Activated CD4-positive, alpha-beta T cell treated with anti-CD3 and anti-CD28 coated beads, Interleukin-2, amount 10 ng/mL, durations not matched to agents 7 days and 5 days (primary cell): ENCODE measurements around the gene CPLX1. TPM values are rescaled to one million over a fixed set of nuclear protein-coding genes. Genes with fewer than 3 reads are reported as not detected.

Experiments
- CTCF ChIA-PET: fragments of 350-600 bp; sonication (Branson Sonifier 250); formaldehyde crosslinking; loops from one replicate; lab custom pipeline; 2021; ENCODE audit warnings: antibody characterized with exemption; lab: Charles Lee
- POLR2A ChIA-PET: fragments of 350-600 bp; sonication (Branson Sonifier 250); formaldehyde crosslinking; loops from one replicate; lab custom pipeline; 2021; ENCODE audit warnings: antibody characterized with exemption; lab: Charles Lee
- DNase-seq: peaks from one replicate; pipeline ENCODE4 v3.0.0-alpha.2; 2020
- H3K27ac Mint-ChIP-seq: one replicate; pipeline ENCODE4 v1.8.0; 2021; ENCODE audit warnings: mild to moderate bottlenecking, moderate library complexity, mixed read lengths
- H3K27me3 Mint-ChIP-seq: one replicate; pipeline ENCODE4 v1.8.0; 2021; ENCODE audit warnings: mixed read lengths
- H3K36me3 Mint-ChIP-seq: one replicate; pipeline ENCODE4 v1.8.0; 2021; ENCODE audit warnings: low read depth, mixed read lengths
- H3K4me1 Mint-ChIP-seq: one replicate; pipeline ENCODE4 v1.8.0; 2021; ENCODE audit warnings: mixed read lengths
- H3K4me3 Mint-ChIP-seq: one replicate; pipeline ENCODE4 v1.8.0; 2021; ENCODE audit warnings: mild to moderate bottlenecking, moderate library complexity, mixed read lengths
- H3K9me3 Mint-ChIP-seq: one replicate; pipeline ENCODE4 v1.8.0; 2021; ENCODE audit warnings: mixed read lengths
- total RNA-seq, 2 experiments: library from RNA; stranded (reverse); gene quantifications; one replicate each; pipeline ENCODE4 v1.2.3, GENCODE V29; 2021

CPLX1 gene
- total RNA-seq, 2 experiments from 2014 or later, result 0.17 to 0.42 TPM

DNA sequence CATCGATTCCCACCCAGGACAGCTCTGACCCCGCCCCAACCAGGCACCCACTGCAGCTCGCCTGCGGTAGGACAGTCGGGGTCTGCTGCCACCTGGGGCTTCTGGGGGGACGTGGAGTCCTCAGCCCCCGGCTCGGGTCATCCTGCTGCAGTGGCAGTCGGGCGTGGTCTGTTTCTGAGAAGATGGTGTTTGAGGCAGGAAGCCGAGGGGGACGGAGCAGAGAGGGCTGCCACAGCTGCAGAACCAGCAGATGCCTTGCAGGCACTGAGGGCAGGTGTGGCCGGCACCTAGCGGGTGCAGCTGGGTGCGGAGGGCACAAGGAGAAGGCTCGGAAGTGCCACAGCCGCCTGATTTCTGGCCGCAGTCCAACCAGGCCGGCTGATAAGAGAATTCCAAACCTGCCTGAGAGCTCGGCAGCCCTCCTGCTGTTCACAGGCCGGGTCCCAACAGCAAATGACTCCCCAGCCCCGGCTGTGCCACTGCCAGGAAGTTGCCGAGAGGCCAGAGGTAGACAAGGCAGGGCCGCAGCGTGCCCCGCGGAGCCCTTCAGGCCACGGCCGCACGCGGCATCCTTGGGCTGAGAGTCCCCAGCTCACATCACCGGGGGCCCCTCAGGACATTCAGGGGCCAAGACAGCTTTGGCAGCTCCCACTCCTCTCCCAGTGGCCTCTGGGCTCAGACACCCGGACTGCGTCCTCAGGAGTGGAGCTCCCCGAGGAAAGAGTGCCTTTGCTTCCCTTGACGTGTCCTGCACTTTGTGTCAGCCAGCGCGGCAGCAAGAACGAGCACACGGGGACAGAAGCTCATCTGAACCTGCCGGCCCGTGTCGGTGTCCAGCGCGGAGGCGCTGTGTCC, 9.4 kb upstream of the CPLX1 start:
- DNase-seq, result no peak
- H3K27me3 Mint-ChIP-seq, result peaks cover 2% of the 10 kb centered on the region
- CTCF ChIA-PET, result no interaction called here
- H3K4me3 Mint-ChIP-seq, result no peak overlapping the region
- peaks cover 6% of the 10 kb centered on the region for H3K36me3 Mint-ChIP-seq
- no peak overlapping the region for H3K27ac Mint-ChIP-seq
- H3K4me1 Mint-ChIP-seq, result peaks cover 9% of the 10 kb centered on the region
- H3K9me3 Mint-ChIP-seq, result peaks cover 20% of the 10 kb centered on the region
- POLR2A ChIA-PET, result no interaction called here

DNA sequence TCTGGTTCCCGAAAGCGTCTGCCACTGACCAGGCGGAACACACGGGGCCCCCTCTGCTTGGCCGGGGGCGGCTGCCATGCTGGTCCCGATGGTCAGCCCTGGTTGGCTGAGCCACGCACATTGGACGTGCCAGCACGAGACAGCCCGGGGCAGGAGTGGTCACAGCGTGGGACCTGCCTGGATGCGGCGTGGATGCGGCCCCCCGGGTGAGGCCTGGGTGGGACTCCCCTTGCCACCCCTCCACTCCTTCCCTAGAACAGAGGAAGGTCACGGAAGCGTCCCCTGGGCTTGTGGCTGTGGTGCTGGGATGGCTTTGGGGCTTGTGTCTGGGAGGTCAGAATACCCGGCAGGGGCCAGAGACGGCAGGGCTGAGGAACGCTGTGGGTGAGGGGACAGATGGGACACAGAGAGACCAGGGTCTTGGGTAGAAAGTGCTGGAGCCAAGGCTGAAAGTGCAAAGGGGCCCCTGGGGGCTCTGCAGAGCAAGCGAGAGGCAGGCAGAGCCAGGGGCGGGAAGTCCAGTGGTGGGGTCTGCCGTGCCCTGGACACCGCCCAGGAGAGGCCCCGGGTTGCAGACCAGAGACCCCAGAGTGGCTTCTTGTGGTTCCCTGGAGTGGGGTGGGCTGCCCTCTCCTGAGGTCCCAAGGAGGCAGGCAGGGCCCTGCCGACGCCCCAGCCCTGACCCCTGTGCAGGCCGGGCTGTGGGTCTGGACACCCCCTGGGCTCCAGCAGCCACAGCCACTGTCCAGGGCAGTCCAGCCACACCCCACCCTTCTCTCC, 8.6 kb upstream of the CPLX1 start:
- no peak for DNase-seq
- peaks cover 6% of the 10 kb centered on the region for H3K36me3 Mint-ChIP-seq

DNA sequence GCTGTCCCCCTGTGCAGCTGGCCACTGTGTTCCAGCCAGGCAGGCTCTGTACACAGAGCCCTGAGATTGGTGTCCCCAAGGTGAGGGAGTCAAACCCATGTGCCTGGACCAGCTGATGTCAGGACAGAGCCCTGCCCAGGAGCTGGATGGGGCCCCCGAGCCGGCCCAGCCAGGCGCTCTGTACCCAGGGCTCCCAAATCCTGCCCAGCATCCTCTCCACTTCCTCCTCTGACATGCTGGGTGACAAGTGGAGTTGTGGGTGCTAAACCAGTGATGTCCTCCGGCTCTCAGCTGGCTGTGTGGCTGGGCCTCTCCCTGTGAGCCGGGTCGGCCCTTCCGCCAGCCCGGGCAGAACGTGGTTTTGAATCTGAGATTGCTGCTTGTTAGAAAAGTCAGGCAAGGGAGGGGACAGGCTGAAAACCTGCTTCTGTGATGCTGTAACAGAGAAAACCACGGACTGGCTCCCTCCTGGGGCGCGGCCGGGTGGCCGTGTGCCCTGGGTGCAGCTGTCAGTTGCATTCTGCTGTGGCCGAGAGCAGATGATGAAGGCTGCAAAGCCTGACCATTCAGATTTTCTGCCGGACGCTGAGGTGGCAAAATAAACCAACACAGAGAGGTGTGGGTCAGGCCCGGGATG, 7.9 kb upstream of the CPLX1 start:
- Mint-ChIP-seq H3K27me3 (peaks cover 2% of the 10 kb centered on the region), H3K4me1 (peaks cover 4% of the 10 kb centered on the region), H3K27ac (no peak overlapping the region), H3K4me3 (no peak overlapping the region), H3K36me3 (peaks cover 5% of the 10 kb centered on the region), H3K9me3 (peaks cover 13% of the 10 kb centered on the region)
- no peak for DNase-seq
- ChIA-PET POLR2A (no interaction called here), CTCF (interaction anchor here (0.6 kb wide), 1 partner anchor 50 kb away, joined by 3 read pairs; no protein-coding TSS in a partner anchor)

More for the DNA sequence above, 8.6 kb upstream of the CPLX1 start:
- Mint-ChIP-seq H3K4me1 (peaks cover 4% of the 10 kb centered on the region), H3K9me3 (peaks cover 18% of the 10 kb centered on the region), H3K4me3 (no peak overlapping the region), H3K27me3 (peaks cover 2% of the 10 kb centered on the region), H3K27ac (no peak overlapping the region)
- CTCF ChIA-PET, result no interaction called here
- POLR2A ChIA-PET, result no interaction called here

DNA sequence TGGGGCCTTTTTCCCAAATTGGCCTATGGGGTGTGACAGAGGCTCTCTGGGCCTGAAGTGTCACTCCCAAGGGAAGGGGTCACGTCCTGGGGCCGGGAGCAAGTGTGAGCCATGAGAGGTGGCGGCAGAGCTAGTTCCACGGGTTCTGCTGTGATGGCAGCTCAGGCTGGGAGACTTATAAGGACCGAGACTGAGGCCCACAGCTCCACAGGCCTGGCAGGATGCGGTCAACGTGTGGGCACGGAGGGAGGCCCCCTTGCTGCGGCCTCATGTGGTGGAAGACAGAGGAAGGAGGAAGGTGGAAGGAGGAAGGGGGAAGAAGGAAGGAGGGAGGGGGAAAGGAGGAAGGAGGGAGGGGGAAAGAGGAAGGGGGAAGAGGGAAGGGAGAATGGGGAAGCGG, 7.2 kb upstream of the CPLX1 start:
- H3K27ac Mint-ChIP-seq, result peak overlapping the region; percentile 25
- peaks cover 2% of the 10 kb centered on the region for H3K36me3 Mint-ChIP-seq
- H3K27me3 Mint-ChIP-seq, result peaks cover 8% of the 10 kb centered on the region
- CTCF ChIA-PET, result no interaction called here
- POLR2A ChIA-PET, result no interaction called here
- H3K4me3 Mint-ChIP-seq, result no peak overlapping the region
- H3K4me1 Mint-ChIP-seq, result peaks cover 4% of the 10 kb centered on the region
- peaks cover 12% of the 10 kb centered on the region for H3K9me3 Mint-ChIP-seq
- DNase-seq, result no peak

DNA sequence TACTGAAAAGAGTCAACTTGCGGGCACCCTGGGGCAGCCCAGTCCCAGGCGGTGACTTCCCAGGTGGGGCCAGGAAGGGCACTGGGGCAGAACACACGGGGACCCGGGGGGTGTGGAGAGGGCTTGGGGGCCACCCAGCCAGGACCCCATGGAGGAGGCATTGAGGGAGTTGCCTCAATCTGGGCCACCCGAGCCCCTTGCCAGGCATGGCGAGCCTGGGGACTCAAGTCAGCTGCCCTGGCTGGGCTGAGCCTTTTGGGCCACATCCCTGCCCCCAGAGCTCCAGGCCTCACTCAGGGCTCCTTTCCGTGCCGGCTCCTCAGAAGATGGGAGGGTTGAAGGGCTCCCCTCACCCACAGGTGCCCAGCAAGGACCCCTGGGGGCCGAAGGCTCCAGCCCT, 6.6 kb upstream of the CPLX1 start:
- peaks cover 6% of the 10 kb centered on the region for H3K4me1 Mint-ChIP-seq
- ChIA-PET CTCF (no interaction called here), POLR2A (no interaction called here)
- H3K27me3 Mint-ChIP-seq, result peaks cover 14% of the 10 kb centered on the region
- H3K4me3 Mint-ChIP-seq, result no peak overlapping the region
- no peak for DNase-seq
- H3K27ac Mint-ChIP-seq, result no peak overlapping the region
- peaks cover 6% of the 10 kb centered on the region for H3K9me3 Mint-ChIP-seq
- H3K36me3 Mint-ChIP-seq, result peaks cover 2% of the 10 kb centered on the region

DNA sequence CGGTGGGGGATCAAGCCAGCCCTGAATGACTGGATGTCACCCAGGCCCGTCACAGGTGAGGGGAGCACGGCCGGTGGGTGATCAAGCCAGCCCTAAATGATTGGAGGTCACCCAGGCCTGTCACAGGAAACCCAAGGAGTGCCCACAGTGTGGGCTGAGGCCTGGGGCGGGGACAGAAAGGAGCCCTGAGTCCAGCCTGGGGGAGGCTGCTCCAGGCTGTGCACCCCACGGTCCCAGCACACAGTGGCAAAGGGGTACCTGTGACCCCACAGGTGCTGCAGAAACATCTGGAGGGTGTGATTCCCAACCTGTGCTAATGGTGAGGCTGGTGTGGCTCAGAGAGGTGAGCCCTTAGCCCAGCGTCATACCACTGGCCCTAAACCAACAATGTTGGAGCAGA, 6.2 kb upstream of the CPLX1 start:
- CTCF ChIA-PET, result no interaction called here
- POLR2A ChIA-PET, result no interaction called here
- no peak overlapping the region for H3K27ac Mint-ChIP-seq

DNA sequence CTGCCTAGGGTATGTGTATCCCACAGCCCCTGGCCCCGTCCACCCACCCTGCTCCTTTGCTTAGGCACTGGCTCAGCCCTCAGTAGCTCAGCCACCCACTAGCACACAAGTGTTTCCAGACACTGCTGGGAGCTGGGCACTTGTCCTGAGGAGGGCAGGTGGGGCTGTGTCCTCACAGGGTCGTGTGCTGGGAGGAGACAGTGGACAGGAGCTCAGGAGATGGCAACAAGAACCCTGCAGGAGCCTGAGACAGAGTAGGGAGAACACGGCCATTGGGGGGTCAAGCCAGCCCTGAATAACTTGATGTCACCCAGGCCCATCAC, 5.5 kb upstream of the CPLX1 start:
- DNase-seq, result no peak
- H3K27ac Mint-ChIP-seq, result no peak overlapping the region
- peaks cover 2% of the 10 kb centered on the region for H3K36me3 Mint-ChIP-seq
- H3K4me3 Mint-ChIP-seq, result no peak overlapping the region
- peaks cover 16% of the 10 kb centered on the region for H3K27me3 Mint-ChIP-seq
- ChIA-PET CTCF (no interaction called here), POLR2A (no interaction called here)
- H3K9me3 Mint-ChIP-seq, result peaks cover 4% of the 10 kb centered on the region
- peaks cover 6% of the 10 kb centered on the region for H3K4me1 Mint-ChIP-seq

More for the DNA sequence above, 6.2 kb upstream of the CPLX1 start:
- Mint-ChIP-seq H3K36me3 (peaks cover 2% of the 10 kb centered on the region), H3K9me3 (peaks cover 4% of the 10 kb centered on the region), H3K4me1 (peaks cover 6% of the 10 kb centered on the region), H3K27me3 (peaks cover 16% of the 10 kb centered on the region), H3K4me3 (no peak overlapping the region)
- no peak for DNase-seq

DNA sequence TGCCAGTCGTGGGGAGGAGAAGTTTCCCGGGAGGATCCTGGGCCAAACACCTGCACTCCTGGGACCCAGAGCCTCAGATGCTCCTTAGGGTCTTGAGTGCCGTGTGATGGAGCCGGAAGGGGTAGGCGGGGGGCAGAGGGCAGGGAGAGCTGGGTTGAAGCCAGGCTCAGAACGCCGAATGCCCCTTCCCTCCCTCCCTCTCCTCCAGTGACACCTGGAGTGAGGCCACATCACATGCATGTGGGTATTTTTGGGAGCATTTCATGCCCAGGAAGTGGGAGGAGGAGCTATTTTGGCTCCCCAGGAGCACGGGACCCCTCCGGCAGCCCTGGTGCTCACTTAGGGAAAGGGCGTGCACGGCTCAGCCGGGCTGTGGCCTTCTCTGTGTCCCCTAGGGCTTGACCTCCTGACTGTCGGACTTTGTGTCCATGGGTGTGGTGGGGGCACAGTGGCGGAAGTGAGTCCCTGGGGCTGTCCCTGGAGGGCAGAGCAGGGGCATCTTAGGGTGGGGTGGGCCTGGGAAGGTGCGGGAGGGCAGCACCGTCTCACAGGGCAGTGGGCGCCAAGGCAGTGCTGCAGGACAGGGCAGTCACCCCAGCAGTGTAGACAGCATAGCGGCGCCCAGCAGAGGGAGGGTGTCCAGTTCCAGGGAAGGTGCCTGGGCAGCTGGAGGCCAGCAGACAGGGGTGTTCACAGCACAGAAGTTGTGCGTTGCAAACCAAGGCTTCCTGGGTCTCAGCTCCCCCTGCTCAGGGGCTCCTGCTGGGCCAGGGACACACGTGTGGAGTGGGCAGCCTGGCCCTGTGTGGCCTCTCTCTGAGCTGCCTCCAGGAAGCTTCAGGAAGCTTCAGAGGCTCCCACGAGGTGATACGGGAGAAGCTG, 4.9 kb upstream of the CPLX1 start:
- POLR2A ChIA-PET, result no interaction called here
- Mint-ChIP-seq H3K36me3 (peaks cover 2% of the 10 kb centered on the region), H3K27me3 (peaks cover 16% of the 10 kb centered on the region), H3K4me1 (peaks cover 6% of the 10 kb centered on the region), H3K4me3 (no peak overlapping the region), H3K27ac (no peak overlapping the region), H3K9me3 (peaks cover 2% of the 10 kb centered on the region)
- CTCF ChIA-PET, result interaction anchor here (0.6 kb wide), 1 partner anchor 21 kb away, joined by 4 read pairs; no protein-coding TSS in a partner anchor
- no peak for DNase-seq

DNA sequence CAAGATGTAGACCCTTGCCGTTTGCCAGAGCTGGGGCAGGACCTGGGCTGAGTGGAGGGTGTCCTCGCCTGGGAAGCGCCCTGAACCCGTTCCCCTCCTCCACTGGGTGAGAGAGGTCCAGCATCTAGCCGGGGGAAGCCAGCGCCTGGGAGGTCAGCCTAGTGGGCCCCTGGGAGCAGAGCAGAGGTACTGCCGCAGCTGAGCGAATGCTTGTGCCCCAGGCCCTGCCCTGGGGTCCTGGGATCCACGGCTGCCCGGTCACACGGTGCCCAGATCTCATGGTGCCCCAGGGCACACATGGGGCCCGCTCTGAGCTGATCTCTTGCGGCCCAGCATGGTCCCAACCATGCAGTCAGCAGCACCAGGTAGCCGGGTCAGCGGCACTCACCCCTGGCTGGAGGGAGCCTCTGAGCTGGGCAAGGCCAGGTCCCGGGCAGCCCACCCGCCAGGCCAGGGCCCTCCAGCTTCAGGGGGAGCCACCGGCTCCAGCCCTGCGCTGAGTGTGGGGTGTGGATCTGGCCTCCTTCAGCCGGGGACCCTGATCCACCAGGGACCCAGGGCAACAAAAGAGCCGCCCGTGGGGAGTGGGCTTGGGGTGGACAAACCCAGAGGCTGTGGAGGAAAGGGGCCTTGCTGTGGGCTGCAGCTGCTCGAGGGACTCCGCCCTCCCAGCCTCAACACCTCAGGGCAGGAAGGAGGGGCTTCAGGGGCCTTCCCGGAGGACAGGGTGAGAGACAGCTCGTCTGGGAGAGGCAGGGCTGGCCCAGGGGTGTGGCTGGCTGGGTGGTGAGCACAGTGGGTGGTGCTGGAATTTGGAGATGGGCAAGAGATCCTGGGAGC, 4.1 kb upstream of the CPLX1 start:
- peaks cover 18% of the 10 kb centered on the region for H3K27me3 Mint-ChIP-seq
- POLR2A ChIA-PET, result no interaction called here

DNA sequence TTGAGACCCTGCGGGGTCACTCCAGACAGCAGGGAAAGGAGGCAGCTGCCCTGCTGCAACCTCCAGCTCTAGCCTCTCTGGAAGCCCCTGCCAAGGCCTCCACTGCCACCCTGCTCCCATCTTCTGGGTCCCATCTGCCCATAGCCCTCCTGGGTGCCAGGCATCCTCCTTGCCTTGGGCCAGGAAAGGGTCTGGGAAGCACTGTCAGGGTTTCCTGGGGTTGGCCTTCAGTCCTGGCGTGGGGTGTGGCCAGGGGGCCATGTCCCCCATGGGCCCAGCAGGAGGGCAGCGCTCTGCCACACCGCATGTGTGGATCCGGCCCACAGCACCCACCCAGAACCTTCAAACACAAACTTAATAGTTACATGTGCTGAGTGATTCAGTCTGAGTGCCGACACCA, 3.4 kb upstream of the CPLX1 start:
- Mint-ChIP-seq H3K27ac (no peak overlapping the region), H3K9me3 (peaks cover 2% of the 10 kb centered on the region), H3K4me3 (no peak overlapping the region), H3K36me3 (peaks cover 2% of the 10 kb centered on the region), H3K27me3 (peaks cover 22% of the 10 kb centered on the region), H3K4me1 (peaks cover 6% of the 10 kb centered on the region)
- POLR2A ChIA-PET, result no interaction called here
- no peak for DNase-seq
- CTCF ChIA-PET, result interaction anchor here (1.2 kb wide), 1 partner anchor 14 kb away, joined by 3 read pairs; no protein-coding TSS in a partner anchor

More for the DNA sequence above, 4.1 kb upstream of the CPLX1 start:
- H3K27ac Mint-ChIP-seq, result no peak overlapping the region
- no peak overlapping the region for H3K4me3 Mint-ChIP-seq
- CTCF ChIA-PET, result interaction anchor here (0.6 kb wide), 1 partner anchor 20 kb away, joined by 4 read pairs; no protein-coding TSS in a partner anchor
- peaks cover 6% of the 10 kb centered on the region for H3K4me1 Mint-ChIP-seq
- DNase-seq, result no peak
- H3K36me3 Mint-ChIP-seq, result peaks cover 2% of the 10 kb centered on the region
- peaks cover 2% of the 10 kb centered on the region for H3K9me3 Mint-ChIP-seq

DNA sequence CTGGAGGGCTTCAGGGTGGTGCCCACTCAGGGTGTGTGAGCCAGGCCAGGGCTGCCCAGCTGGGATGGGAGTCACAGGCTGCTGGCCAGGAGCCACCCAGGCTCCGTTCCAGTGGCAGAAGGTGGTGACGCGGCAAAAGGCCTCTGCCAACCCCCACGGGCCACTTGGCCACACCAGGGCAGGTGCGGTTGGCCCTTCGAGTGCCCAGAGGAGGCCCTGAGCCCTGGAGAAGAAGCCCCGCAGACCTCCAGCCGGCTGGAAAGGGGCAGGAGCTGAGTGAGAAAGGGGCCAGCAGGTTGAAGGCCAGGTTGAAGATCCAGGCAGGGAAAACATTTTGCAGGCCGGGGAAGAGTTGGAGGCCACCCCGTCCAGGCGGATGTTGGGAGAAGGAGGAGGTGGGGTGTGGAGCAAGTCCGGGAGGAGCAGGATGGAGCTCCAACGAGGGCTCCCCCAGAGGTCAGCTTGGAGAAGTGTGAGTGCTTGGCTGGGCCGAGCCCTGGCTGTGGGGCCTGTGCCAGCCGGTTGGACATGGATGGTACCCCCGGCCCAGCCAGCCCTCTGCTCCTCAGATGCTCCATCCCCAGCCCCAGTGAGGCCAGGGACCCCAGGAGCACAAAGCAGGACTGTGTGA, 2.8 kb upstream of the CPLX1 start:
- Mint-ChIP-seq H3K36me3 (peaks cover 2% of the 10 kb centered on the region), H3K27ac (no peak overlapping the region), H3K9me3 (peaks cover 2% of the 10 kb centered on the region), H3K4me3 (no peak overlapping the region), H3K27me3 (peaks cover 25% of the 10 kb centered on the region), H3K4me1 (peaks cover 6% of the 10 kb centered on the region)
- ChIA-PET CTCF (interaction anchor here (1.2 kb wide), 1 partner anchor 13 kb away, joined by 3 read pairs; no protein-coding TSS in a partner anchor), POLR2A (interaction anchor here (0.6 kb wide), 1 partner anchor 405 kb away, joined by 3 read pairs; no protein-coding TSS in a partner anchor)
- DNase-seq, result no peak
